HEK293 (cell line): Measurements from ENCODE around the gene TARDBP.
A peak's percentile ranks its signal among the peaks of the same experiment; 100 is the strongest.
"Not testable (repeated sequence)": the region's sequence is repeated elsewhere in the genome, so short reads cannot be mapped to it uniquely, and the experiment has no call there.

Experiments used
- CTCF ChIA-PET: fragments of 350-600 bp; formaldehyde crosslinking; extraction: SDS; loops from one replicate; lab custom pipeline; 2021; ENCODE audit warnings: antibody characterized with exemption; lab: Yijun Ruan, JAX
- POLR2A ChIA-PET: fragments of 300-600 bp; formaldehyde crosslinking; extraction: SDS; loops from one replicate; lab custom pipeline; 2020; ENCODE audit warnings: antibody characterized with exemption, inconsistent platforms; lab: Yijun Ruan, JAX
- H3K27ac ChIP-seq: fragments of 200-500 bp; sonication (Bioruptor generic); 2 replicates; pipeline ENCODE4 v1.5.1; 2014; ENCODE audit warnings: low read depth, low read length, control low read depth, inconsistent platforms; ENCODE audit errors: extremely low read depth
- H3K36me3 ChIP-seq, 2 experiments: fragments of 200-500 bp in 1 of 2; sonication (Bioruptor generic) in 1 of 2; 1 replicate in 1 of 2; 2 replicates in 1 of 2; pipeline ENCODE4 v1.5.1; 2014 to 2017; ENCODE audit warnings: inconsistent platforms in 2 of 2, low read length in 2 of 2; ENCODE audit not compliant: control insufficient read depth in 2 of 2, insufficient read depth in 1 of 2
- H3K4me1 ChIP-seq: fragments of 200-500 bp; sonication (Bioruptor generic); 2 replicates; pipeline ENCODE4 v1.5.1; 2014; ENCODE audit warnings: mild to moderate bottlenecking, low read length, inconsistent platforms; ENCODE audit not compliant: control insufficient read depth, insufficient read depth
- H3K4me3 ChIP-seq: 2 replicates; pipeline ENCODE4 v1.5.1; 2011; ENCODE audit warnings: low read depth, mild to moderate bottlenecking, control low read depth, low read length, moderate library complexity
- H3K9me3 ChIP-seq: fragments of 200-500 bp; sonication (Bioruptor generic); 2 replicates; pipeline ENCODE4 v1.5.1; 2014; ENCODE audit warnings: low read depth, low read length, inconsistent platforms; ENCODE audit not compliant: control insufficient read depth, insufficient read depth
- CTCF ChIP-seq: fragments of 450-650 bp; formaldehyde crosslinking; IDR thresholded peaks from 2 replicates; pipeline ENCODE4 v1.5.1; 2016; ENCODE audit warnings: missing biosample characterization, missing genetic modification characterization
- OSR2 ChIP-seq: fragments of 450-650 bp; formaldehyde crosslinking; IDR thresholded peaks from 2 replicates; pipeline ENCODE4 v1.5.1; 2016; ENCODE audit warnings: missing biosample characterization, missing genetic modification characterization
- OVOL3 ChIP-seq: fragments of 450-650 bp; formaldehyde crosslinking; IDR thresholded peaks from 2 replicates; pipeline ENCODE4 v1.5.1; 2016; ENCODE audit warnings: missing biosample characterization, missing genetic modification characterization
- PRDM10 ChIP-seq: fragments of 450-650 bp; formaldehyde crosslinking; IDR thresholded peaks from 2 replicates; pipeline ENCODE4 v1.5.1; 2016; ENCODE audit warnings: missing biosample characterization, missing genetic modification characterization
- ZBTB17 ChIP-seq: fragments of 450-650 bp; formaldehyde crosslinking; IDR thresholded peaks from 2 replicates; pipeline ENCODE4 v1.5.1; 2016; ENCODE audit warnings: missing biosample characterization, missing genetic modification characterization
- ZEB2 ChIP-seq: fragments of 450-650 bp; formaldehyde crosslinking; IDR thresholded peaks from 2 replicates; pipeline ENCODE4 v1.5.1; 2016; ENCODE audit warnings: missing biosample characterization, missing genetic modification characterization
- ZNF10 ChIP-seq: fragments of 450-650 bp; formaldehyde crosslinking; IDR thresholded peaks from 2 replicates; pipeline ENCODE4 v1.5.1; 2017; ENCODE audit warnings: missing biosample characterization, missing genetic modification characterization
- ZNF121 ChIP-seq: fragments of 450-650 bp; formaldehyde crosslinking; IDR thresholded peaks from 2 replicates; pipeline ENCODE4 v1.5.1; 2016; ENCODE audit warnings: missing biosample characterization, missing genetic modification characterization
- ZNF2 ChIP-seq: fragments of 450-650 bp; formaldehyde crosslinking; IDR thresholded peaks from 2 replicates; pipeline ENCODE4 v1.5.1; 2016; ENCODE audit warnings: missing biosample characterization, missing genetic modification characterization
- ZNF654 ChIP-seq: fragments of 450-650 bp; formaldehyde crosslinking; IDR thresholded peaks from 2 replicates; pipeline ENCODE4 v1.5.1; 2016; ENCODE audit warnings: low read depth, missing biosample characterization, missing genetic modification characterization
- ZNF837 ChIP-seq: fragments of 450-650 bp; formaldehyde crosslinking; IDR thresholded peaks from 2 replicates; pipeline ENCODE4 v1.5.1; 2016; ENCODE audit warnings: missing biosample characterization, missing genetic modification characterization
- ZXDB ChIP-seq: fragments of 450-650 bp; formaldehyde crosslinking; IDR thresholded peaks from 2 replicates; pipeline ENCODE4 v1.5.1; 2016; ENCODE audit warnings: missing biosample characterization, missing genetic modification characterization

Gene TARDBP

GRCh38 chr1:11031624-11032262 is 19.3 kb downstream of the TARDBP start:
- TF ChIP-seq ZNF121 (peak; percentile 71; the same call in 1 of the 2 replicates), ZNF837 (tag by site-specific recombination) (no peak), OSR2 (tag by site-specific recombination) (no peak), OVOL3 (no peak), PRDM10 (tag by site-specific recombination) (no peak), ZXDB (tag by site-specific recombination) (no peak)
- ChIA-PET POLR2A (interaction anchor here (0.5 to 0.6 kb wide), 3 partner anchors 11 to 876 kb away, joined by 3 to 5 read pairs (median 4); no protein-coding TSS in a partner anchor), CTCF (interaction anchor here (0.5 to 0.8 kb wide), 3 partner anchors 64 to 613 kb away, joined by 3 to 4 read pairs (median 3); no protein-coding TSS in a partner anchor)
- H3K4me1 ChIP-seq: no peaks in the 10 kb centered on the region
- no peak overlapping the region for H3K4me3 ChIP-seq
- no peaks in the 10 kb centered on the region for H3K9me3 ChIP-seq
- peaks cover 0 to 30% of the 10 kb centered on the region in 2 experiments; a peak in 2 of 3 replicates for H3K36me3 ChIP-seq
- no peak overlapping the region for H3K27ac ChIP-seq

- H3K9me3 ChIP-seq, H3K4me3 ChIP-seq, H3K4me1 ChIP-seq, H3K36me3 ChIP-seq: not testable (repeated sequence)
- POLR2A ChIA-PET: interaction anchor here (0.5 to 1.2 kb wide), 5 partner anchors 23 to 709 kb away, joined by 3 to 9 read pairs (median 4); partner anchors contain the start of gene SRM
- TF ChIP-seq ZBTB17 (peak; percentile 37; the same call in 1 of the 2 replicates), ZEB2 (0 out of 2 replicates have a peak, but pooled peaks have one; percentile 31)
- TF ChIP-seq, all 188 proteins: peak for 2; not testable (repeated sequence) for 186
- CTCF ChIA-PET: interaction anchor here (0.6 to 5.1 kb wide), 80 partner anchors 10 to 1566 kb away, joined by 3 to 95 read pairs (median 4); partner anchors contain the start of genes EXOSC10, FBXO6, MASP2 and MTOR
- H3K27ac ChIP-seq: not testable (repeated sequence)
Measured at GRCh38 chr1:11037019-11037739, 24.7 kb downstream of the TARDBP start.

GRCh38 chr1:11037740-11038182 is 25.3 kb downstream of the TARDBP start:
- Histone ChIP-seq H3K4me1 (no peaks in the 10 kb centered on the region), H3K4me3 (no peak overlapping the region), H3K27ac (no peak overlapping the region), H3K9me3 (no peaks in the 10 kb centered on the region), H3K36me3 (no peaks in the 10 kb centered on the region)
- CTCF ChIA-PET: interaction anchor here (0.5 to 5.1 kb wide), 92 partner anchors 10 to 1565 kb away, joined by 3 to 95 read pairs (median 4); partner anchors contain the start of genes EXOSC10, FBXO6, MASP2 and MTOR
- POLR2A ChIA-PET: interaction anchor here (0.5 to 1.2 kb wide), 5 partner anchors 22 to 708 kb away, joined by 3 to 9 read pairs (median 4); partner anchors contain the start of gene SRM
- TF ChIP-seq ZNF10 (tag by site-specific recombination) (no peak), PRDM10 (tag by site-specific recombination) (peak; percentile 80), CTCF (tag by site-specific recombination) (peak; percentile 94), ZNF654 (peak; percentile 98), ZNF2 (tag by site-specific recombination) (peak; percentile 49; the same call in 1 of the 2 replicates)
